CD4-positive, alpha-beta T cell (primary cell): Measurements from ENCODE around the gene GH2. TPM values are rescaled to one million over a fixed set of nuclear protein-coding genes. Genes with fewer than 3 reads are reported as not detected.

Source experiments
- ATAC-seq: fragments of 200-7000 bp; cut with Tn5 transposase; one replicate; pipeline ENCODE4 v1.10.0; 2022; ENCODE audit warnings: mild to moderate bottlenecking; ENCODE audit not compliant: poor library complexity
- CTCF ChIA-PET: fragments of 350-600 bp; sonication (Branson Sonifier 250); formaldehyde crosslinking; loops from one replicate; lab custom pipeline; 2021; ENCODE audit warnings: antibody characterized with exemption, inconsistent platforms; lab: Charles Lee
- POLR2A ChIA-PET: fragments of 350-600 bp; sonication (Branson Sonifier 250); formaldehyde crosslinking; loops from one replicate; lab custom pipeline; 2021; ENCODE audit warnings: antibody characterized with exemption, inconsistent platforms; lab: Charles Lee
- DNase-seq, 14 experiments: peaks; one replicate each; pipeline ENCODE4 v3.0.0-alpha.2; 2013 to 2020; ENCODE audit warnings: mixed read lengths in 2 of 14
- H3K27ac ChIP-seq, 2 donors: one replicate each; pipeline versions ENCODE4 v1.5.1 to v1.7.0; 2013; ENCODE audit warnings: low read length in 2 of 2, low read depth in 1 of 2, mild to moderate bottlenecking in 1 of 2
- H3K27me3 ChIP-seq, 2 experiments: 1 replicate in 1 of 2; 2 replicates in 1 of 2; pipeline versions ENCODE4 v1.6.1 to v1.7.0; 2013; ENCODE audit warnings: low read length in 2 of 2, control low read depth in 1 of 2, mild to moderate bottlenecking in 1 of 2, moderate library complexity in 1 of 2; ENCODE audit not compliant: insufficient read depth in 2 of 2, control insufficient read depth in 1 of 2
- H3K36me3 ChIP-seq: one replicate; pipeline ENCODE4 v1.6.1; 2013; ENCODE audit warnings: low read length, control low read depth; ENCODE audit not compliant: insufficient read depth
- H3K4me1 ChIP-seq: one replicate; pipeline ENCODE4 v1.6.1; 2013; ENCODE audit warnings: low read length, control low read depth; ENCODE audit not compliant: insufficient read depth
- H3K4me3 ChIP-seq: one replicate; pipeline ENCODE4 v1.5.1; 2013; ENCODE audit warnings: mild to moderate bottlenecking, low read length, moderate library complexity
- H3K9me3 ChIP-seq, 2 experiments: 1 replicate in 1 of 2; 2 replicates in 1 of 2; pipeline versions ENCODE4 v1.6.1 to v1.7.0; 2013; ENCODE audit warnings: low read length in 2 of 2, mild to moderate bottlenecking in 2 of 2, control low read depth in 1 of 2, moderate library complexity in 1 of 2; ENCODE audit not compliant: control insufficient read depth in 1 of 2, insufficient read depth in 1 of 2
- H3K27ac Mint-ChIP-seq: one replicate; pipeline ENCODE4 v1.8.0; 2020; ENCODE audit warnings: mixed read lengths
- H3K27me3 Mint-ChIP-seq: one replicate; pipeline ENCODE4 v1.8.0; 2021; ENCODE audit warnings: mixed read lengths
- H3K36me3 Mint-ChIP-seq: one replicate; pipeline ENCODE4 v1.8.0; 2021; ENCODE audit warnings: low read depth, mixed read lengths
- H3K4me1 Mint-ChIP-seq: one replicate; pipeline ENCODE4 v1.8.0; 2021; ENCODE audit warnings: low read depth, mixed read lengths
- H3K4me3 Mint-ChIP-seq: one replicate; pipeline ENCODE4 v1.8.0; 2020; ENCODE audit warnings: mild to moderate bottlenecking, mixed read lengths
- H3K9me3 Mint-ChIP-seq: one replicate; pipeline ENCODE4 v1.8.0; 2020; ENCODE audit warnings: mixed read lengths
- intact Hi-C, 2 experiments: fragments of 100-400 bp; cut with DNase I in 1 of 2; cut with micrococcal nuclease in 1 of 2; formaldehyde crosslinking; loops; one replicate each; pipeline versions ENCODE4 v1.15.1 to v1.9.0; 2023 to 2025; cut with DNase I, micrococcal nuclease
- total RNA-seq, 174 experiments: library from RNA in 2 of 174; stranded (reverse) in 2 of 174; gene quantifications; one replicate each; pipeline ENCODE4 v1.2.3 and lab custom pipeline; 2021 to 2026
- TF ChIP-seq, protein P1 (sequence below): fragments of 200-600 bp; IDR thresholded peaks from one replicate; pipeline ENCODE4 v1.8.0; 2022; ENCODE audit warnings: antibody characterized with exemption, mild to moderate bottlenecking

The GH2 gene
- total RNA-seq, 2 experiments from 2014 or later, result not detected

DNA sequence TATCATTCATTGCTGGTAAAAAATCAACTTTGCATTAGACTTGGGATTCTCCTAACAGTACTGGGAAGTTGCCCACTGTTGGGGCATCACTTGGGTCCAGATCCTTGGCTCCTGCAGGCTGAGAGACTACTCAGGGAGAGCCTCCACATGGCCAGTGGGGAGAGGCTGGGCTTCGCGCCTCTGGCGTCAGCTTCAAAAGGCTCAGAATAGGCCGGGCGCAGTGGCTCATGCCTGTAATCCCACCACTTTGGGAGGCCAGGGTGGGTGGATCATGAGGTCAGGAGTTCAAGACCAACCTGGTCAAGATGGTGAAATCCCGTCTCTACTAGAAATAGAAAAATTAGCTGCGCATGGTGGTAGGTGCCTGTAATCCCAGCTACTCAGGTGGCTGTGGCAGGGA lies 32.7 kb upstream of the GH2 start:
- no peak overlapping the region for H3K27ac ChIP-seq
- H3K27me3 Mint-ChIP-seq, result no peaks in the 10 kb centered on the region
- H3K4me3 ChIP-seq, result no peak overlapping the region
- no peaks in the 10 kb centered on the region for H3K36me3 Mint-ChIP-seq
- ChIA-PET POLR2A (no interaction called here), CTCF (interaction anchor here (1.6 kb wide), 1 partner anchor 111 kb away, joined by 4 read pairs; no protein-coding TSS in a partner anchor)
- DNase-seq, result no peak
- no peaks in the 10 kb centered on the region for H3K27me3 ChIP-seq
- H3K4me1 Mint-ChIP-seq, result peaks cover 5% of the 10 kb centered on the region
- no peaks in the 10 kb centered on the region for H3K36me3 ChIP-seq
- H3K27ac Mint-ChIP-seq, result no peak overlapping the region
- H3K9me3 ChIP-seq, result no peaks in the 10 kb centered on the region
- TF ChIP-seq, protein P1, sequence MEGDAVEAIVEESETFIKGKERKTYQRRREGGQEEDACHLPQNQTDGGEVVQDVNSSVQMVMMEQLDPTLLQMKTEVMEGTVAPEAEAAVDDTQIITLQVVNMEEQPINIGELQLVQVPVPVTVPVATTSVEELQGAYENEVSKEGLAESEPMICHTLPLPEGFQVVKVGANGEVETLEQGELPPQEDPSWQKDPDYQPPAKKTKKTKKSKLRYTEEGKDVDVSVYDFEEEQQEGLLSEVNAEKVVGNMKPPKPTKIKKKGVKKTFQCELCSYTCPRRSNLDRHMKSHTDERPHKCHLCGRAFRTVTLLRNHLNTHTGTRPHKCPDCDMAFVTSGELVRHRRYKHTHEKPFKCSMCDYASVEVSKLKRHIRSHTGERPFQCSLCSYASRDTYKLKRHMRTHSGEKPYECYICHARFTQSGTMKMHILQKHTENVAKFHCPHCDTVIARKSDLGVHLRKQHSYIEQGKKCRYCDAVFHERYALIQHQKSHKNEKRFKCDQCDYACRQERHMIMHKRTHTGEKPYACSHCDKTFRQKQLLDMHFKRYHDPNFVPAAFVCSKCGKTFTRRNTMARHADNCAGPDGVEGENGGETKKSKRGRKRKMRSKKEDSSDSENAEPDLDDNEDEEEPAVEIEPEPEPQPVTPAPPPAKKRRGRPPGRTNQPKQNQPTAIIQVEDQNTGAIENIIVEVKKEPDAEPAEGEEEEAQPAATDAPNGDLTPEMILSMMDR, result no peak
- intact Hi-C loops, result loop anchor here in 1 of 2 experiments (5.0 kb wide), 1 partner anchor 368 kb away; no protein-coding TSS in a partner anchor
- H3K9me3 Mint-ChIP-seq, result no peaks in the 10 kb centered on the region
- H3K4me1 ChIP-seq, result peaks cover 15% of the 10 kb centered on the region
- ATAC-seq, result no peak
- H3K4me3 Mint-ChIP-seq, result no peak overlapping the region

GRCh38 chr17:63911657-63912100 lies 29.9 kb upstream of the GH2 start:
- TF ChIP-seq, protein P1, result peak; percentile 78
- Histone ChIP-seq H3K4me1 (peaks cover 9% of the 10 kb centered on the region), H3K27ac (no peak overlapping the region), H3K27me3 (no peaks in the 10 kb centered on the region), H3K9me3 (no peaks in the 10 kb centered on the region), H3K36me3 (no peaks in the 10 kb centered on the region), H3K4me3 (no peak overlapping the region)
- H3K9me3 Mint-ChIP-seq, result no peaks in the 10 kb centered on the region
- H3K27ac Mint-ChIP-seq, result no peak overlapping the region
- ATAC-seq (peak; percentile 86), DNase-seq (peak; percentile 43 to 80 (median 56))
- no peaks in the 10 kb centered on the region for H3K4me1 Mint-ChIP-seq
- no peaks in the 10 kb centered on the region for H3K36me3 Mint-ChIP-seq
- no peaks in the 10 kb centered on the region for H3K27me3 Mint-ChIP-seq
- ChIA-PET POLR2A (interaction anchor here (0.7 kb wide), 1 partner anchor 222 kb away, joined by 4 read pairs; no protein-coding TSS in a partner anchor), CTCF (interaction anchor here (1.0 to 1.5 kb wide), 4 partner anchors 21 to 222 kb away, joined by 4 to 6 read pairs (median 4); no protein-coding TSS in a partner anchor)
- H3K4me3 Mint-ChIP-seq, result no peak overlapping the region
- intact Hi-C loops, result loop anchor here in 1 of 2 experiments (2.0 to 5.0 kb wide), 2 partner anchors 223 to 371 kb away; no protein-coding TSS in a partner anchor

DNA sequence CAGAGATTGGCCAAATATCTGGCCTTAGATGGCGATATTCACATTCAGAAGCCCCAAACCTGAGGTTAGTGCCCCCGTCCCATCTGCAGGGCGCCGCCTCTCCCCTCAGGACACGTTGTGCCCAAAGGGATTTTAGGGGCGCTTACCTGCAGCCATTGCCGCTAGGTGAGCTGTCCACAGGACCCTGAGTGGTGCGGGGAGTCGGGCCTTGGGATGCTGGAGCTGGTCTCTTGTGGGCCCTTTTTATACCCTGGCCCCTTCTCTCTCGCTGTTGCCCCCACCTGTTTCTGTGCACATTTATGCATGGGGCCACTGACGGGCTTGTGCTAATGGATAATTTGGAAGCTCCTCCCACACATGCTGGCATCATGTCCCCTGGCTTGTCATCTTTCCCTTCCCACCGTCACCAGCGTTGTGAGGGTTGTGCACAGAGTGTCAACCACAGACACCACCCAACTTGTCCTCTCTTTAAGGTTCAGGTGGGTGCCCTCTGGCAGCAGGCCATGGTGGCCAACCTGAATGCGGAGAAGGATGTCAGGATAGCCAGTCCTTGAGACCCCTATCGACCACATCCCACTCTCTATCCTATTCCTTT lies 29.4 kb upstream of the GH2 start, which contains the start of gene CSHL1:
TSS of gene CSHL1 (minus strand) at position 218 of the 595 bp plus-strand sequence. CDS start at position 156, 62 bp downstream.
- no peak within 1 kb of the TSS for H3K4me3 Mint-ChIP-seq

More for the DNA sequence above, 29.4 kb upstream of the GH2 start, which contains the start of gene CSHL1:
- H3K27me3 Mint-ChIP-seq, result no peaks in the 10 kb centered on the region
- ATAC-seq (no peak), DNase-seq (no peak)
- TF ChIP-seq, protein P1, result no peak
- Histone ChIP-seq H3K9me3 (no peaks in the 10 kb centered on the region), H3K27me3 (no peaks in the 10 kb centered on the region), H3K4me3 (no peak within 1 kb of the TSS), H3K4me1 (peaks cover 9% of the 10 kb centered on the region), H3K27ac (no peak within 1 kb of the TSS), H3K36me3 (no peaks in the 10 kb centered on the region)
- ChIA-PET POLR2A (no interaction called here), CTCF (interaction anchor here (0.5 to 1.5 kb wide), 6 partner anchors 8 to 223 kb away, joined by 3 to 6 read pairs (median 4); no protein-coding TSS in a partner anchor)
- no peaks in the 10 kb centered on the region for H3K36me3 Mint-ChIP-seq
- H3K9me3 Mint-ChIP-seq, result no peaks in the 10 kb centered on the region
- intact Hi-C loops, result loop anchor here in 1 of 2 experiments (2.0 to 5.0 kb wide), 2 partner anchors 224 to 371 kb away; no protein-coding TSS in a partner anchor
- H3K4me1 Mint-ChIP-seq, result no peaks in the 10 kb centered on the region
- no peak within 1 kb of the TSS for H3K27ac Mint-ChIP-seq
